Left cardiac atrium (tissue), 4 donors: ENCODE measurements around the gene LRIG1. TPM values are rescaled to one million over a fixed set of nuclear protein-coding genes. Genes with fewer than 3 reads are reported as not detected.
A peak's percentile ranks its signal among the peaks of the same experiment; 100 is the strongest.

Experiments used
- ATAC-seq, 2 donors: fragments of 200-7000 bp; cut with Tn5 transposase; one replicate each; pipeline ENCODE4 v1.9.1; 2020; ENCODE audit warnings: mild to moderate bottlenecking in 2 of 2, moderate library complexity in 2 of 2
- DNase-seq: peaks from one replicate; pipeline ENCODE4 v3.0.0-alpha.2; 2020
- intact Hi-C, 2 donors: fragments of 100-400 bp; cut with DNase I; formaldehyde crosslinking; loops; one replicate each; pipeline versions ENCODE4 v1.14.1 to v1.15.1; 2022 to 2023
- total RNA-seq, 2 donors: library from RNA; stranded (reverse); fragmentation: NEBNext Ultra II Directional; extraction: Animal tissue kit (Norgen Biotek cat#: 25700); gene quantifications; one replicate each; pipeline ENCODE4 v1.2.1, GENCODE V29; 2021
- donor health status: DM: no; HTN: yes; CAD: no.
- donor health status: DM: no; HTN: yes; CAD: no; lungs with severe emphysema.
- donor health status: DM: yes; HTN: yes; CAD: no.
- donor health status: Dilated cardiomyopathy.

The LRIG1 gene
- total RNA-seq, 2 donors from 2014 or later = 88.8 to 115 TPM

DNA sequence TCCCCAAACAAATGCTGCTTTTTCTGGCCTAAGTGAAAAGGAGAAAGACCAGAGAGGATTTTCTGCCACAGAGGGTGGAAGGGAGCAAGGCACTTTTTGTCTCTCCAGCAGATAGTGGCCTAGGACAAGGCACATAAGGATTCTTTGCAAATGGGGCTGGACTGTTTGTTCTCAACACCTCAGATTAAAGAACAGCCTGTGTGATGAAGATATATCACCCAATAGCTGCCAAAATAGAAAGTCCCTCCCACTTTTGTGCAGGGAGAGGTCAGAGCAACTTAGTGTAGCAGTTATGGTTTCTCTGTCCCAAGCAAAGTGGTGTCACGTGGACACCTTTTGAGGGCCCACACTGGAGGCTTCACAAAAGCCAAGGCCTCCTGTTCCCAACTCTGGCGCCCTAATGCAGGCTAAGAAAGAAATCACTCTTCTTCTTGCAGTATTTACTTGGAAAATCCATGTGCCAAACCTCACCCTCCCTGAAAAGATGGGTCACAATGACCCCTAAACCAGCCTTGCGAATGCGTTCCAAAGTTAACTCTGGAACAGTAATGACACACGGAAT is 84.9 kb downstream of the LRIG1 start:
- ATAC-seq (peak; percentile 66 to 73), DNase-seq (peak; percentile 35)
- intact Hi-C loops = loop anchor here in 1 of 2 donors (5.0 kb wide), 1 partner anchor 66 kb away; no protein-coding TSS in a partner anchor

DNA sequence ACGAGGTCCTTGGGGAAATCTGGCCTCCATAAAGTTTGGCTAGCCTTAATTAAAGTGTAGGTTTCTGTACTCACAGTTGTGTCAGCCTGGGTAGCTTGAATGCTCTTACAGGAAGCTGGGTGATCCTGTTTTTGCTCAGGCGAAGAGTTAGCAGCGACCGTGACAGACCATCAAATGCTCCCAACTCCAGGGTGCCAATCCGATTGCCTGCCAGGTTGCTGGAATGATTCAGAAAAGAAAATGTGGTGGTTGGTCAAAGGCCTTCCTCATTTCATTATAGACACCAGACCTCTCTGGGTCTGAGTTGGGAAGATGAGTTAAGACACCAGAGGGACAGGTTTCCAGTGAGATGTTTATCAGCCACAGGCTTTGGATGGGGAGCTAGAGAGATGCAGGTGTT is 86.0 kb downstream of the LRIG1 start:
- no peak for ATAC-seq

DNA sequence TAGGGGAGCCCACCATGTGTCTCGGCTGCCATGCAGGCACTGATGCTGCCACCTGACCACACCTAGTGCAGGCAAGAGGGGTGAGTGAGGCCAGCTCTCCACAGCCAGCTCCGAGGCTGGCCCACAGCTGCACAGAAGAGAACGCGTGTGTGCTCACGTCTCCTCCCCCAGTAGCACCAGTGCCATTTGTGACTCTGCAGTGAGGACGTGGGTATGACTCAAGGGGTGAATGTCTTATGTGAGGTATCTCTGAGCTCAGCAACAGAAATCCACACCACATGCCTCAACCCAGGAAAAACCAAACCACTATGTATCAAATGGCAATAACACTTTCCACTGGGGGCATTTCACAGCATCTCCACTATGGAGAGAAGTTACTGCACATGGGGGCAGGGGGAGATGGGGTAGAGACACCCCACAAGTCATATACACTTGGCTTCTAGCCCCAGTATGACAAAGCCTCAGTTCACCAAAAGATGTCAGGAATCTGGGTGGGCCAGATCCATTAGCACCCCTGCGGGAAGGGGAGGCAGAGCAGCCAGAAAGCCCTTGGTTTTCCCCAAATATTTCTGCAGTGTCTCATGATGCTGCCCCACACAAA is 87.6 kb downstream of the LRIG1 start:
- DNase-seq = peak; percentile 14
- ATAC-seq = peak in 1 of 2 donors; percentile 18
- intact Hi-C loops = loop anchor here in 1 of 2 donors (5.0 kb wide), 1 partner anchor 34 kb away; no protein-coding TSS in a partner anchor

More for the DNA sequence above, 86.0 kb downstream of the LRIG1 start:
- intact Hi-C loops = loop anchor here in 1 of 2 donors (5.0 kb wide), 2 partner anchors 32 to 67 kb away; no protein-coding TSS in a partner anchor
- peak; percentile 17 for DNase-seq

DNA sequence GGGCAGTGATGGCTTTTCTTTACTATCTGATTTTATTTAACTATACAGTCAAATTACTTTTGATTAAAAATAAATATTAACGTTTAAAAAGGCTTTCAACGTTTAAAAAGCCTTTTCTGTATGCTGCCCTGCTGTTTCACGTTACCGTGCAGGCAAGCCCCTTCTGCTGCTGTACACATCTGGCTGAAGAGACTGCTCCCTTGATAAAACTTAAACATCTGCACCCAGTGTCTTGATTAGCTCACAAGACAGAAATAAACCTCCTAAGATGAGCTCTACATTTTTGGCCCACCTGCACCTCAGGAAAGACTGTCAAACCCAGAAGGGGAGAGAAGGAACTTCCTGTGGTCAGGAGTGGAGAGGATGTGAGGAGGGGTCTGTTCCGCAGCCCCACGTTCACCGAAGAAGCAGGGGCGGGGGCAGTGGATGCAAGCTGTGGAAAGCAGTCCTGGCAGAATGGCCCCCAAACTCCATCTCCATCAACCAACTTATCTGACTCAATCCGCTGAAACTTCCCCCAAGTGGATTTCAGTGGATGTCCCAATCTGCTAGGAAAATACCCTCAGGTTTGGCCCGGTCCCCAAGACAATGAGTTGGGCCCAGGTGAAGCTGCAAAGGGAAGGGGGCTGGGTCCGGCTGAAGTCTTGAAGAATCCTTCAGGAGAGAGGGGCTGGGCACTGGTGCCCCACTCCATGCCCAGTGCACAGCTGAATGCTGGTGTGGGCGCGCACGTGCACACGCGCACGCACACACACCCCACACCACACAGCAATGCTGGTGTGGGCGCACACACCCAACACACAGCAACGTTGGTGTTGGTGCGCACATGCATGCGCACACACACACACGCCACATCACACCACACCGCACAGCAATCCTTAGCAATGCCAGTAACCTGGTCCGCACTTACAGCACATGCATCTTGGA is 88.6 kb downstream of the LRIG1 start:
- DNase-seq = peak; percentile 10
- intact Hi-C loops = loop anchor here in 1 of 2 donors (5.0 kb wide), 1 partner anchor 35 kb away; no protein-coding TSS in a partner anchor
- ATAC-seq = no peak

DNA sequence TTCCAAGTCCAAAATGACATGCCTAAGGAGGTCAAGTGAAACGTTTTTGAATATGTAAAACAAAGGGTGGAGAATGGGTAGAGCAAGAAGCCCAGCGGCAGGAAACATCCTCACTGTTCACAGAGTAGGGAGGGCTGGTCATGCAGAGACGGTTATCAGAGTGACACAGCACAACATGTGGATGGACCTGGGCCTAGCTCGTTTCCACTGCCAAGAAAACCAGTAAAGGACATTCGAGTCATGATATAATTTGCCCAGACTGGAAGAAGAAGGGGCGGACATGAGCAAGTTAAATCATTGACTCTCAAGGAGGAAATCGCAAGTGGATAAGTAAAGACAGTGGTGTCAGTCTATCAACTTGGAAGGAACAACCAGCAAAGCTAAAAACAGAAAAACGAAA is 89.3 kb downstream of the LRIG1 start:
- peak; percentile 45 for DNase-seq
- intact Hi-C loops = loop anchor here in 1 of 2 donors (5.0 kb wide), 1 partner anchor 36 kb away; no protein-coding TSS in a partner anchor
- peak; percentile 54 to 65 for ATAC-seq

DNA sequence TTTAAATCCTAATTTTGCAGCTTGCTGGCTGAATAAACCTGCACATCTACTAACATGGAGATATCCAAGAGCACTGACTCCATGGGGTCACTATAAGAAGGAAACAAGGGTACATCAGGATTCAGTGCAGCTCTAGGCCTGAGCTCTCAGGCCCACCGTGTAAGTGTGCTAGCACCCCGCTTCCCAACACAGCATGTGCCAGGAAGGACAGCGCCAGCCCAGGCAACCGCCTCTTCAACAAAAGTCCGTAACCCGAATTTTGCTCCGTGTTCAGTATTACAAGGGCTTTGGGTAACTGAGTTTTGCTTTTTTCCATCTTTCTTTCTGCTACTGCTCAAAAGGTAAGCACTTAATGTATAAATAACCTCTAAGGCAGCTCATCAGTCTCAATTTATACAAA is 89.8 kb downstream of the LRIG1 start:
- no peak for ATAC-seq
- intact Hi-C loops = loop anchor here in 1 of 2 donors (5.0 kb wide), 1 partner anchor 36 kb away; no protein-coding TSS in a partner anchor
- DNase-seq = peak; percentile 10

DNA sequence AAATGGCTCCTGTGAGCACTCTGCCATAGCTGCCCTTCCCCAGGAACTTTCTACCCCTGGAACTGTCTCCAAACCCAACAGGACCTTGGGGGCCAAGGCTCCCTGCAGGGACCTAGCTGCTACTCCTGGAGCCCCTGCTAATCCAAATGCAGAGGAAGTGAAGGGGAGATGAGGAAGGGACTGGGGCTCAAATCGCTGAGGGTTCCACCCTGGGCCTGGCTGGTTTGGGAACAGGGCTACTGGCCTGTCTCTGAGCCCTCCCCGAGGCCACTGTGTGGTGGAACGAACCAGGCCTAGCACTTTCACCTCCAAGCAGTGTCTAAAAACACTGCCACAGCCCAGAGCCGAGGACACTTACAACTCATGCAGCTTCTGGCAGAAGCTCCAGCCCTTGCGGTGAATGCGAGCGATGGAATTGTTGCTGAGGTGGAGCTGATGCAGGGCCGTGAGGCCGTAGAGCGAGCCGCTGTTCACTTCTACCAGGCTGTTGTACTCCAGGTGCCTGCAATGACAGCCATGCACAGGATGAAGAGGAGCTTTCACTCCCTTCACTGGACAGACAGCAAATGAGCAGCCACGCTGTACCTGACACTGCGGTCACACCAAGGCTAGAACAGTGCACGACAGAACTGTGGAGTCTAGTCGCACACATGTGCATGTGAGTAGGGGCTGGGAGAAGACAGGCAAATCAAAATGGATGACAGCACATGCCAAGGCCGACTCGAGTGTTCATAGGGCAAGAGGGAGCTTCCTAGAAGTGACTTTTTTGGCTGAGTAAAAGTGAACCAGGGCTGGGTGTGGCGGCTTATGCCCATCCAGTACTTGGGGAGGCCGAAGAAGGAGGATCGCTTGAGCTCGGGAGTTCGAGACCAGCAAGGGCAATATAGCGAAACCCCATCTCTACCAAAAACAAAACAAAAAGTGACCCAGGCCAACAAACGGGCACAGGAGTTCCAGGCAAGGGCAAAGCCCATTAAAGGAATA is 90.8 kb downstream of the LRIG1 start:
- DNase-seq (peak; percentile 18), ATAC-seq (no peak)
- intact Hi-C loops = loop anchor here (2.0 to 10.0 kb wide), 5 partner anchors 37 to 407 kb away; partner anchors contain the start of gene LRIG1 (in 1 of the 2)

DNA sequence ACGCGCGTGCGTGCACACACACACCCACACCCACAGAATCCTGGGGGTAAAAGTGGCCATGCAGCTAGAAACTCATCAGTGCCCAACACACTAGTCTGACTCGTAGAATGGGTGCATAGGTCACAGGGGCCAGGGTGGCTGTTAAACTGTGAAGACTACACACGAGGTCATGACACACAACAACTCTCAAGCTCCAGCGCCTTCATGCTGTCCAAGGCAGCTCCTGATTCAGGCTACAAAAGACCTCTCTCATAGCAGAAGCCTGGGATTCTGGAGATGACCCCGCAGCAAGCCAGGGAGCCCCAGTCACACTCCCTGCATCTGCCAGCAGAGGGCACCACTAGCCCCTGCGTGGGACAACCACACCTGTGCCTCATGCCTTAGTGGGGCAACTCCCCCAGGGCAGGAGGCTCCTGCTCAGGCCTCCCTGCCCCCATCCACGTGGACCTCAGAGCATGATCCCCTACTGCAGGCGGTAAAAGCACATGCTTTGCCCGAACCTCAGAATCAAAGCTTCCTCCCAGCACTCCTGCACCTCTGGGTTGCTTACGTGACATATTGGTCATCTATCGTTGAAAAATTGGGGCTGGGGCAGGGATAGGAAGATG is 93.1 kb downstream of the LRIG1 start:
- intact Hi-C loops = loop anchor here (2.0 to 10.0 kb wide), 4 partner anchors 90 to 410 kb away; partner anchors contain the start of gene LRIG1 (in 1 of the 2)
- ATAC-seq = peak; percentile 63 to 64
- DNase-seq = peak; percentile 77

DNA sequence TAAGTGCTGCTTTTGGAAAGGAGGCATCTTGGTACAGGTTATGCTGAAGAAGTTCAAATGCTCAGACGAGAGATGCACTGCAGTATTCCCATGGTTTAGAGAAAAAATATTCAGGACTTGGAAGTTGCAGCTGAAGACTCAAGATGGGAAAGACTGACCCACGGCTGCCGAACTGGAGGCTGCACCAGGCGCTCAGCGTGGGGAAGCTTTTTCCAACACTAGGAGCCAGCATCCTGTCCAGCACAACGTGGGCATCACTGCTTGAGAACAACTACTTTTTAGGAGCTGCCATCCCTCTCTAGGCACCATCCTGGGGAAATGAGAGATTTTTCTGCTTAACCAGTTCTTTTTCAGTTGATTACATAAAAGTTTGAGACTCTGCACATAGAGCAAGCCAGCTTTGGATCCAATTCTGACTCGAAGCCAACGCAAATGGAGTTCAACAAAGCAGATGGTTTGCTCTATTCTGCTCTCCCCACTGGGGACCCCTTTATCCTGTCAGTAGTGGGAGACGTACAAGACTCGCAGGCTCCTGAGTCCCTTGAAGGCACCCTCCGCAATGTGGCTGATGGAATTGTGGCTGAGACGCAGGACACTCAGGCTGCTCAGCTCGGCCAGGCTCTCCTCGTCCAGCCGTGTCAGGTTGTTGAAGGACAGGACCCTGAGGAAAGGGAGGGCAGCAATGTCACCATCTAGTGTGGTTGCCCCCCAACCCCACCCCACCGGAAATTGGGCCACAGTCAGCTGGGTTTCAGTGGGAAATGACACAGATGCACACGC is 93.8 kb downstream of the LRIG1 start:
- no peak for ATAC-seq
- intact Hi-C loops = loop anchor here (5.0 to 10.0 kb wide), 3 partner anchors 90 to 410 kb away; partner anchors contain the start of gene LRIG1 (in 1 of the 2)
- DNase-seq = peak; percentile 16

DNA sequence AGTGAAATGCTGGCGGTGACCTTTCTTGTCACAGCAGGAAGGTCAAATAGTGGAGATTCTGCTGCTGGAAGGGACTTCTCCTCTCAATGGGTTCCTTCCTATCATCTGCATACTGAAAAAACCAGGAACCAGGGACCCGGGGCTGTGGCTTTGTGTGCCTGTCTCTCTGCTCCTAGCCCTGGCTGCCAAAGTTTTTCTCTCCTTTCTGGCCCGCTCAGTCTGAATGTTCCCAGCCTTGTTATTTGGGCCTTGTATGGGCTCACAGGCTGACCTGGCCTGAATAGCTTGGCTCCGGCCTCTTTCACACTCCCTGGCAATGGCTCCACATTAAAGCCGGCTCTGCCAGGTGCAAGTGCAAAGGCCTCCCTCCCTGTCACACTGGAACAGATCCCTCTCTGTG is 94.7 kb downstream of the LRIG1 start:
- peak; percentile 19 to 48 for ATAC-seq
- DNase-seq = peak; percentile 18
- intact Hi-C loops = loop anchor here (5.0 to 10.0 kb wide), 3 partner anchors 91 to 411 kb away; partner anchors contain the start of gene LRIG1 (in 1 of the 2)

DNA sequence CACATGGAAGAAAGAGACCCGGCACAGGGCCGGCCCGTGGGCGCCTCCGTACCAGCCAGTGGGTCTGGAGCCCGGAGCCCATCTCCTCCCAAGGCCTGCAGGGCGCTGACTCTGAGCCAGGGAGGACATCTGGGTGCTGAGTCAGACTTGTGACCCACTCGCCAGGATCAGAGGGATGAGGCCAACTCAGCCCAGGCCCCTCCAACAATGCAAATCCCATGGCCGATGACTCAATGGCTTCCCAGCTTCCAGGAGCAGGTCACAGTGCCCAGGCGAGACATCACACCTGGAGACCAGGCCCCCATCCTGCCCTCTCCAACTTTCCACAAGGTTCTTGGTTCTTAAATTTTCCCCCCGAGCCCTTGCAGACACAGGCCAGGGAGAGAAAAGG is 95.1 kb downstream of the LRIG1 start:
- ATAC-seq (peak in 1 of 2 donors; percentile 50), DNase-seq (peak; percentile 40)
- intact Hi-C loops = loop anchor here (5.0 to 10.0 kb wide), 3 partner anchors 92 to 412 kb away; partner anchors contain the start of gene LRIG1 (in 1 of the 2)

DNA sequence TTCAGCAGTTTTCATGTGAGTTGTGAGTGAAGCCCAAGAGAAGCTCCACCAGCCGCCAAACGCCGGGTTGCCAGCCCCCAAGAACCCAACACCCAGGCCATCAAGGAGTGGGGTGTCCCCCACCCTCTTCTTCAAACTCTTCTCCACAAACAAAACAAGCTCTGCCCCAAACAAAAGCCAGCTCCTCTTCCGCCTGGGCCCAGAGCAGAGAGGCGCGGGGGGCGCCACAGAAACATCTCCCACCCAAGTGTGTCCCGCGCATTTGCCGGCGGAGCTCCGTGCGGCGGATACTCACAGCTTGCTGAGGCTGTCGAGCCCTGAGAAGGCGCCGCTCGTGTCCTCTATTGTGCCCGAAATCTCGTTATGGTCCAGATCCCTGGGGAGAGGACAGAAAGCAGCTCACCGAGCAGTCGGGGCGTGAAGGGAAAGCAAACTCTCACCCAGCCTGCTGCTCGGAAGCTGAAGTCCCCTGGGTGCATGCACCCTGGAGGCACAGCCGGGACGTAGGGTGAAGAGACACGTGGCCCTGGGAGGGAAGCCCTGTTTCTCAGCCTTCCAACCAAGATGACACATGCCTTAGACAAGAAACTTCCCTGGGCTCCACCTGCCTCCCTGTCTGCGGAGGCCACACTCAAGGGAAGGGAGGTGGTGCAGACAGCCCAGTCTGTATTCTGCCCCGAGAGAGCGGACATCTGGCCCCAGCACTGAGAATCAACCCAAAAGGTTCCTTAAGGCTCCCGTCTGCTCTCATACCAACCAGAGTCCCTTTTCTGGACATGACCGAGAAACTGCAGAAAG is 95.7 kb downstream of the LRIG1 start:
- no peak for ATAC-seq
- DNase-seq = peak; percentile 6
- intact Hi-C loops = loop anchor here (5.0 to 10.0 kb wide), 3 partner anchors 92 to 412 kb away; partner anchors contain the start of gene LRIG1 (in 1 of the 2)

DNA sequence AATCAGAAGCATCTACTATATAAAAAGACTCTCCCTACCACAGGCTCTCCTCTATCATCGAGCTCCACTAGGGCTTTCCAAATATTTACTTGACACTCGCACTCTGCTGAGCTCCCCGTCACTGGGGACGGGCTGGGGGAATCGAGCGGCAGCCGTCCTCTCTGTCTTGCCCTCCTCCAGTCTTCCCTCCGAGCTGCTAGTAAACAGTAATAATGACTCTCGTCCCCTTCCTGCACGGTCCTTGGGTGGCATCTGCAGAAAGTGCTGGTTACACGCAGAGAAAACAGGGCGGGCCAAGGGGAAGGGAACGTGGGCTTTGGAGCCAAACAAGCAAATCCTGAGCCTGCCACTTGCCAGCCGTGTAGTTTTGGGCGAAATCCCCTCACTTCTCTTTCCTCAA is 96.6 kb downstream of the LRIG1 start:
- intact Hi-C loops = loop anchor here in 1 of 2 donors (10.0 kb wide), 1 partner anchor 101 kb away; the partner anchor contains the start of gene LRIG1
- DNase-seq (peak; percentile 8), ATAC-seq (no peak)

DNA sequence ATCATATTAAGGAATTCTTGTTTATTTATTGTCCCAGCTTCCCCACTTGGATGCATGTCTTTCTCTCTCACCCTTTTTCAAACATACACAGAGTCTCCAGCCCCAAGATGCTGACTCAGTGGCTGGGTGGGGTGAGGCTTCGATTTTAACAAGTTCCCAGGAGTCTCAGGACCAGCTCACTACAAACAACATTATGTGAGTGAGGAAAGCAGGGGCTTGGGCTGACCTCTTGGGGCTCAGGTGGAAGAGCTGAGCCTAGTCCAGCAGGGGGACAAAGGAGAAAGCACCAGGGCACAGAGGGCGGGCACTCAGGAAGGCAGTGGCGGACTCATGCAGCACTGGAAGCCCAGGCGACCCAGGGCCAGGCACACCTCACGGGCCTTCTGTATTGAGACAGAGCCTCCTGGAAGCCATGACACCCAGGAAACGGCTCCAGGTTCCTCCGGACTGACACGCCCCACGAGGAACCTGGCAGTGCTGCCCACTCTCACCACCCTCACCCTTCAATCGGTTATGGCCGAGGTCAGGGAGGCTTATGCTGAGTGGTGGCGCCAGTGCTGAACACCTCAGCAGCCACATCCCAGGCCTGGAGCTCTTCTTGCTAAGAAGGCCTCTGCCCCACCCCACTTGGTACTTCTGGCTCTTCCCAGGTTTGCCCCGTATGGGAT is 97.4 kb downstream of the LRIG1 start:
- DNase-seq = peak; percentile 14

More for the DNA sequence above, 97.4 kb downstream of the LRIG1 start:
- no peak for ATAC-seq
- intact Hi-C loops = loop anchor here in 1 of 2 donors (10.0 kb wide), 1 partner anchor 101 kb away; the partner anchor contains the start of gene LRIG1
